Glutamatergic neuron (in vitro differentiated cells): ENCODE measurements around the gene MOV10. TPM values are rescaled to one million over a fixed set of nuclear protein-coding genes. Genes with fewer than 3 reads are reported as not detected.

Source experiments
- DNase-seq: peaks from one replicate; pipeline ENCODE4 v3.0.0; 2022
- H3K27ac Mint-ChIP-seq: one replicate; pipeline ENCODE4 v1.8.0; 2020; ENCODE audit warnings: mild to moderate bottlenecking, mixed read lengths, inconsistent platforms; ENCODE audit not compliant: unreplicated experiment
- H3K27me3 Mint-ChIP-seq: one replicate; pipeline ENCODE4 v1.8.0; 2020; ENCODE audit warnings: mild to moderate bottlenecking, moderate library complexity, mixed read lengths, inconsistent platforms; ENCODE audit not compliant: unreplicated experiment
- H3K36me3 Mint-ChIP-seq: one replicate; pipeline ENCODE4 v1.8.0; 2020; ENCODE audit warnings: mild to moderate bottlenecking, mixed read lengths, inconsistent platforms; ENCODE audit not compliant: unreplicated experiment
- H3K4me1 Mint-ChIP-seq: one replicate; pipeline ENCODE4 v1.8.0; 2020; ENCODE audit warnings: mild to moderate bottlenecking, low read depth, mixed read lengths, inconsistent platforms; ENCODE audit not compliant: unreplicated experiment
- H3K4me3 Mint-ChIP-seq: one replicate; pipeline ENCODE4 v1.8.0; 2020; ENCODE audit warnings: mild to moderate bottlenecking, mixed read lengths, inconsistent platforms; ENCODE audit not compliant: unreplicated experiment
- H3K9me3 Mint-ChIP-seq: one replicate; pipeline ENCODE4 v1.8.0; 2020; ENCODE audit warnings: mild to moderate bottlenecking, moderate library complexity, mixed read lengths, inconsistent platforms; ENCODE audit not compliant: unreplicated experiment
- CTCF ChIP-seq: fragments of 200-600 bp; sonication (generic); IDR thresholded peaks from one replicate; pipeline ENCODE4 v1.5.0; 2021; ENCODE audit not compliant: partially characterized antibody, unreplicated experiment
- total RNA-seq: library from RNA; stranded (reverse); fragmentation: NEBNext Ultra II Directional; extraction: Animal tissue kit (Norgen Biotek cat#: 25700); gene quantifications from one replicate; pipeline ENCODE4 v1.2.1, GENCODE V29; 2021; ENCODE audit not compliant: unreplicated experiment

MOV10 gene
- total RNA-seq, 1 donor from 2014 or later = 5.2 TPM

- H3K4me3 Mint-ChIP-seq = no peak overlapping the region
Measured at GRCh38 chr1:112628516-112628915, 45.9 kb upstream of the MOV10 start.

GRCh38 chr1:112629256-112629655 lies 45.2 kb upstream of the MOV10 start:
- Mint-ChIP-seq H3K27ac (no peak overlapping the region), H3K27me3 (peaks cover 2% of the 10 kb centered on the region), H3K4me1 (peaks cover 7% of the 10 kb centered on the region), H3K9me3 (peaks cover 3% of the 10 kb centered on the region), H3K4me3 (no peak overlapping the region), H3K36me3 (no peaks in the 10 kb centered on the region)
- TF ChIP-seq CTCF = no peak
- no peak for DNase-seq

More at GRCh38 chr1:112628516-112628915, 45.9 kb upstream of the MOV10 start:
- H3K36me3 Mint-ChIP-seq = no peaks in the 10 kb centered on the region
- peaks cover 3% of the 10 kb centered on the region for H3K9me3 Mint-ChIP-seq
- no peak overlapping the region for H3K27ac Mint-ChIP-seq
- DNase-seq = no peak
- TF ChIP-seq CTCF = no peak
- peaks cover 2% of the 10 kb centered on the region for H3K27me3 Mint-ChIP-seq
- peaks cover 7% of the 10 kb centered on the region for H3K4me1 Mint-ChIP-seq

DNA sequence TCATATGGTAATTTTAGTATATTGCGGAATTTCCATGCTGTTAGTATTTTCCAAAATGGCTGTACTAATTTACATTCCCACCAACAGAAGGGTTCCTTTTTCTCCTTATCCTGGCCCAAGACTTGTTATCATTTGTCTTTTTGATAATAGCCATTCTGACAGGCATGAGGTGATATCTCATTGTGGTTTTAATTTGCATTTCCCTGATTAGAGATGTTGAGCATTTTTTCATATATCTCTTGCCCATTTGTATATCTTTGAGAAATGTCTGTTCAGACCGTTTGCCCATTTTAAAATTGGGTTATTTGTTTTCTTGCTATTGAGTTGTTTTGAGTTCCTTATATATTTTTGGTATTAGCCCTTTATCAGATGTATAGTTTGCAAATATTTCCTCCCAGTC lies 40.8 kb upstream of the MOV10 start:
- Mint-ChIP-seq H3K9me3 (peaks cover 2% of the 10 kb centered on the region), H3K27ac (no peak overlapping the region), H3K4me1 (peaks cover 6% of the 10 kb centered on the region), H3K4me3 (no peak overlapping the region), H3K36me3 (no peaks in the 10 kb centered on the region), H3K27me3 (peaks cover 2% of the 10 kb centered on the region)
- TF ChIP-seq CTCF = no peak
- no peak for DNase-seq

DNA sequence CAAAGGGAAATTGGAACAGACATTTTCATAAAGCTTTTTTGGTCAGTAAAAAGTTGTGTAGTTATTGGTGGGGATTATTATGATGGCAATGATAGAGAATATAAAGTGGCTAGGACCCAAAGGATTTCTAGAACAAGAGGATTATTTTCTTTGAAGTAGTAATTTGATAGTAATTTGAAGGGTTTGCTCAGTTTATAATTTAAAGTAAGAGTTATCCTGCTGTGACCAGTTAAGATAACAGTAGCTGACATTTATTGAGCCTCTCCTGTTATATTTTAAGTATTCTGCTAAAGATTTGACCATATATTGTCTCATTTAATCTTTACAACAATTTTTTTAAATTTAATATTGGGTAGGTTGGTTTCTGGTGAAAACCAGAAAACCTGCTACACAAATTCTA lies 40.1 kb upstream of the MOV10 start:
- Mint-ChIP-seq H3K4me3 (no peak overlapping the region), H3K4me1 (peaks cover 6% of the 10 kb centered on the region), H3K27ac (no peak overlapping the region), H3K9me3 (peaks cover 3% of the 10 kb centered on the region), H3K36me3 (peaks cover 3% of the 10 kb centered on the region), H3K27me3 (peaks cover 2% of the 10 kb centered on the region)
- no peak for DNase-seq
- TF ChIP-seq CTCF = no peak

GRCh38 chr1:112636056-112636455 lies 38.4 kb upstream of the MOV10 start:
- Mint-ChIP-seq H3K4me3 (no peak overlapping the region), H3K4me1 (peaks cover 6% of the 10 kb centered on the region), H3K36me3 (peaks cover 4% of the 10 kb centered on the region), H3K27ac (no peak overlapping the region), H3K27me3 (peaks cover 2% of the 10 kb centered on the region), H3K9me3 (peaks cover 3% of the 10 kb centered on the region)
- no peak for DNase-seq
- no peak for TF ChIP-seq CTCF
